Activated CD4-positive, alpha-beta T cell treated with anti-CD3 and anti-CD28 coated beads for 1 hour (primary cell): ENCODE results near the gene PTPRN2.
"Not testable (repeated sequence)": the region's sequence is repeated elsewhere in the genome, so short reads cannot be mapped to it uniquely, and the experiment has no call there.

Experiments used
- DNase-seq: peaks from one replicate; pipeline ENCODE4 v3.0.0-alpha.2; 2020

PTPRN2 gene

DNA sequence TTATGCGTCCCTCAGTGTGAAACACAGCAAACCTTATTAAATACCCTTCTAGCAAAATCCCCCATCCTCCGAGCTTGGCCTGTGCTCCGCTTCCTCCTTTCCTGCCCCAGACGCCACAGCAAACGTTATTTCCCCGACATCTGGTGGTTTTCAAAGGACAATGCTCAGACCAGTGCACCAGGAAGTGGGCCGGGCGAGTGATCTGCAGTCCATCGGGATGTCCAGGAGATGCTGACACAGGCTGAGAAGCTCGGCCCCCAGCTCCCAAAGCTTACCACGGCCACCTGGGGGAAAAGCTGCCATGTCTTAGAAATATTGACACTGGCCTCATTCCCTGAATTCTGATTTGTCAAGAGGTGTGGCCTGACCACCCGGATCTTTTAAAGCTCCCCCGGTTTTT is 129.5 kb downstream of the PTPRN2 start:
- DNase-seq = no peak

- DNase-seq = not testable (repeated sequence)
Measured at GRCh38 chr7:158457586-158457985, 130.0 kb downstream of the PTPRN2 start.

- DNase-seq = no peak
Measured at GRCh38 chr7:158454631-158455030, 133.0 kb downstream of the PTPRN2 start.

DNA sequence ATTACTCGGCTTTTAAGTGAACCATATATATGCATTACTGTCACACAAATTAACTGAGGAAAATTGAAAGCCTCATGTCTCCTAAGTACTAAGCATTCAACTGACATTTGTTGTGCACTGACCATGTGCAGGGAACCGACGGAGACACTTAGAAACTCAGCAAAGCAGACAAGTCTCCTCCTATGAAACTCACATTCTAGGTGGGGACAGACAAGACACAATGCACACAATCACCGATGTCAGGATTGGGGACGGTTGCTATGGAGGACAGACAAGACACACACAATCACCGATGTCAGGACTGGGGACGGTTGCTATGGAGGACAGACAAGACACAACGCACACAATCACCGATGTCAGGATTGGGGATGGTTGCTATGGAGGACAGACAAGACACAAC is 134.0 kb downstream of the PTPRN2 start:
- DNase-seq = no peak

DNA sequence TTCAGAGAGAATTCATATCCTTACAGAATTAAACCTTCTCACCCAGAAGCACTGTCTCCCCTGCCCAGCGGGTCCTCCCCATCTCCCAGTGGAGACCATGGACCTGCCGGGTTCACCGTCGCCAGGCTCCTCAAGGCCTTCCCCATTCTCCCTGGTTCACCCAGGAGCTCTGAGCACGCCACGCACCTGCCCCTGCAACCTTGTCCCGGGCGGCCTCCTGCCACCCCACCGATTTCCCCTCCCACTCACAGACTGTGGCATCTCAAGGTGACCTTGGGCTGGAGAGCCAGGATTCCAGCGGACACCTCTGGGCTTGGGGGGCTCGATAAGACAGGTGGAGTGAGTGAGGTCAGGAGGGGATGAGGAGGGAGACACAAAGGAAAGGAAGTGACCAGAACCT is 135.3 kb downstream of the PTPRN2 start:
- no peak for DNase-seq

DNA sequence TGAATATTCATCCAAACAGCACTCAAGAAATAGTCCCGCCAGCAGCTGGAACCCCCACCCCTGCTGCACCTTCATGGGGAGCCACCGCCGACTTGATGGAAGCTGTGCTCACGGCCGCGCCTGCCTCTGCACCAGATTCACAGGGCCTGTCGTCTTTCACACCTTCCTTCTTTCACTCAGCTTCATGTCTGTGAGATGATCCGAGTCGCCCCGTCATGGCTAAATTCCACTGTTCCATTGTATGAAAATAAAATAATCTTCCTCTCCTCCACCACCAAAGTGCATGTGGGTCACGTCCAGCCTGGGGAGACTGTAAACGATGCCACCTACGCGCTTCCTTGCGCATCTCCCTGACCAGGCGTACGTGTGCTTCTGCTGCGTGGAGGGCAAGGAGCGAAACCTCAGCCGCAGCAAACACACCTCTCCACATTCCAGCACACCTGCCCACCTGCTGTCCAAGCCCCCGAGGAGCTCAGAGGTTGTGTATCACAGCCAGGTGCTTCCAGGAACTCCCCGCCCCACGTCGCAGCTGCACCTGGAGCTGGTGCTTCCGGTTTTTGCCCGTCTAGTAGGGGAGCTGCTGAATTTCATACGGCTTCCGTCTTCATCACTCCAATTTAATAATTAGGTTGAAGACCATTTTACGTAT is 137.0 kb downstream of the PTPRN2 start:
- no peak for DNase-seq

DNA sequence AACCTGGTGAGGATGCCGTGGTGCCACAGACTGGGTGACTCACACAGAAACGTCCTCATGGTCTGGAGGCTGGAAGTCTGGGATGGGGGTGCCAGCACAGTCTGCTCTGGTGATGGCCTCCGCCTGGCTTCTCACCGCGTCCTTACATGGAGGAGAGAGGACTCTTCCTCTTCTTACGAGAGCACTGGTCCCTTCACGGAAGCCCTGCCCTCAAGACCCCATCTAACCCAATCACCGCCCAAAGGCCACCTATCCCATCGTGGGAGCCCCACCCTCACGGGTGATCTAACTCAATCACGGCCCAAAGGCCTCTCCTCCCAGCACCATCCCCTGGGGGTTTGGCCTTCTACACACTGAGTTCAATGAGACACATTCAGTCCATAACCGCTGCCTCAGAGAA is 137.7 kb downstream of the PTPRN2 start:
- DNase-seq = no peak

DNA sequence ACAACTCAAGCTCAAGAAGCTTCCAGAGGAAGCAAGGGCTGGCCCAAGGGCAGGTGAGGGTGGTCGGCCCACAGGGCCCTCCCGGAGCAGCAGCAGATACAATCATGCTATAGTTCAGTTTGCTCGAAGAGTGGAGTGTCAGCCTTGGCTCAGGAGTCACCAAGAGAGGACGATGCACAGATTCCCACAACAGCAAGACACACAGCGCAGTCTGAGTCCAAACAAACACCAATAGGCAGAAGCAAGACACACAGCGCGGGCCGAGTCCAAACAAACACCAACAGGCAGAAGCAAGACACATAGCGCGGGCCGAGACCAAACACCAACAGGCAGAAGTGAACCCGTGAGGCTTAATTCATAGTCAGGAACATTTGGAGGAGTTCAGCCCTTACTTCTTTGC is 138.4 kb downstream of the PTPRN2 start:
- no peak for DNase-seq

DNA sequence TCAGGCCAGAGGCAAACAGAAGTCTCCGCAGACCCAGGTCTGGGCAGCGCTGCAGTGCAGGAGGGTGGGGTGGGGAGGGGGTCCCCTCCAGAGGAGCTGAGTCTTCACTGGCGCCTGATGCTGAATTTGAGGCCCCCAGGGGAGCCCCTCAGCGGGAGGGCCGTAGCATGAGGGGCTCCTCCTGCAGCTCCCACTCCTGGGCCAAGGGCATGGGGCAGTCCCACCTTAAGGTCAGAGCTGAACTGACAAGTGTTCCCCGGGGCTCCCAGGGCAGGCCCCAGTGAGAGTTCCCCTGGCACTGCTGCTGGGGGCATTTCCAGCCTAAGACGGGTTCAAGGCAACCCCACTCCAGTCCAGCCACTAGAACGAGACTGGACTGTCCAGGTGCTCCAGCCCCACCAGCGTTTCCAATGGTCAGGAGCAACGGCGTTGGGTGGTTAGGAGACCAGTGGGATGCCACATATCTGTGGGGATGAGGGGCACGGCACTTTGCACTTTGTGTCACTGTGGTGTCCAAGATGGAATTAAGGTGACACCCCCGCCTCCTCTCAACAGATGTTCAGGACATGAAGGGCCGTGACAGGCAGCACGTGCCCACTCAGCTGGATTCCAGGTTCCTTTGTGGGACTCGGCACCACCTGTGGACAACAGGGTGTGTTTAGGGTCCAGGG is 139.1 kb downstream of the PTPRN2 start:
- no peak for DNase-seq

DNA sequence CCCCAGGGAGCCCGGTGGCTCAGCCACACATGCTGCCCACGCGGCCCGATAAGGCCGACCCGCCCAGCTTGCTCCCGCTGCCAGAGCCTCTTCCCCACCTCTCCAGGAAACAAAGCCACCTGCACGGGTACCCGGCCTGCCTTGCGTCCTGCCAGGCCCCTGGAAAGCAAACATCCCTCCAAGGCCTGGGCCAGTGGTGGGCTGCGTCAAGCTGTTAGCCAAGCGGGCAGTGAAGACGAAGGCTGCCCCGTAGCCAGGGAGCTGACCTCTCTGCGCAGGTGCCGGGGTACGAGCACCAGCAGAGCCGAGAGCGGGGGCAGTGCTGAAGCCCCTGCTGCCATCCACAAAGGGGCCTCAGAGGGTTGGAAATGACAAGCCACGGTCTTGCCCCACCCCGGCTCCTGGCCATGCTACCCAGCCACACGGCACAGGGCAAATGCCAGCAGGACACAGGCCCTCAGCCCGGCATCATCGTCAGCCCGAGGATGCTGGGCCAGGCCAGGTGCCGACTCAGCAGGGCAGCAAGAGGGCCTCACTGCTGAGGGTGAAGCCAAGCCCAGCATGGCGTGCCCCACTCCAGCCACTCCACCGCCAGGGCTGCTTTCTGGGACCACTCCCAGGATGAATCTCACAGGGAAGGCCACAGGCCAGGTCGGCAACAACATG is 140.0 kb downstream of the PTPRN2 start:
- DNase-seq = no peak

- no peak for DNase-seq
Measured at GRCh38 chr7:158447151-158447505, 140.5 kb downstream of the PTPRN2 start.

DNA sequence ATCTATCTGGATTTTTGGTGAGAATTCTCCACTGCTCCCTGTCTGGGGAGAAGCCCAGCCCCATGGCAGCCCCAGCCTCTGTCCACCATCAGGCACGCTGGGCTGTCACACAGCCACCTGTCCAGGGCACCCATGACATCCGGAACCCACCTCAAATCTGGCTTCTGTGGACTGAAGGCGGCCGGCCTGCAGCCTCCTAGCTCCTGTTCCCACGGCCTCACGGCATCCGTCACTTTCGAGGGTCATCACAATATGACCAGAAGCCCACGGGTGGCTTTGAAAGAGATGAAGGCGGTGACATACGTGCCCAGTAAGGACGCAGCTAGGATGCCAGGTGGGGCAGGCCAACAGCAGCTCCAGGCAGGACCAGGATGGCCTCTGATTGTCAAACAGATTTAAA is 140.9 kb downstream of the PTPRN2 start:
- no peak for DNase-seq

- no peak for DNase-seq
Measured at GRCh38 chr7:158446281-158446680, 141.3 kb downstream of the PTPRN2 start.

GRCh38 chr7:158445421-158446175 is 142.0 kb downstream of the PTPRN2 start:
- no peak for DNase-seq

- DNase-seq = no peak
Measured at GRCh38 chr7:158444501-158445420, 142.9 kb downstream of the PTPRN2 start.

GRCh38 chr7:158443688-158444483 is 143.7 kb downstream of the PTPRN2 start:
- DNase-seq = no peak

GRCh38 chr7:158443014-158443687 is 144.5 kb downstream of the PTPRN2 start:
- DNase-seq = no peak

GRCh38 chr7:158442260-158442659 is 145.4 kb downstream of the PTPRN2 start:
- no peak for DNase-seq

DNA sequence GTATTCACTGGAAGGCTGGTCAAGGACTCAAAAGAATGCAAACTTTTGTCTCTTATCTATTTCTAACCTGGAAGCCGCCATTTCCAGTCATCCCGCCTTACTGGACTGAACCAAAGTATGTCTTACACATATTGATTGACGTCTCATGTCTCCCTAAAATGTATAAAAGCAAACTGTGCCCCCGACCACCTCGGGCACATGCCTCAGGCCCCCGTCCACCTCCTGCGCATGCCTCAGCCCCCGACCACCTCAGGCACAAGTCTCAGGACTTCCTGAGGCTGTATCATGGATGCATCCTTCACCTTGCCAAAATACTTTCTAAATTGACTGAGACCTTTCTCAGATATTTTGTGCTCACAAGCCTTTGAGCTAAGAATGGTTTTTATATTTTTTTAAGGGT is 148.6 kb downstream of the PTPRN2 start:
- no peak for DNase-seq

DNA sequence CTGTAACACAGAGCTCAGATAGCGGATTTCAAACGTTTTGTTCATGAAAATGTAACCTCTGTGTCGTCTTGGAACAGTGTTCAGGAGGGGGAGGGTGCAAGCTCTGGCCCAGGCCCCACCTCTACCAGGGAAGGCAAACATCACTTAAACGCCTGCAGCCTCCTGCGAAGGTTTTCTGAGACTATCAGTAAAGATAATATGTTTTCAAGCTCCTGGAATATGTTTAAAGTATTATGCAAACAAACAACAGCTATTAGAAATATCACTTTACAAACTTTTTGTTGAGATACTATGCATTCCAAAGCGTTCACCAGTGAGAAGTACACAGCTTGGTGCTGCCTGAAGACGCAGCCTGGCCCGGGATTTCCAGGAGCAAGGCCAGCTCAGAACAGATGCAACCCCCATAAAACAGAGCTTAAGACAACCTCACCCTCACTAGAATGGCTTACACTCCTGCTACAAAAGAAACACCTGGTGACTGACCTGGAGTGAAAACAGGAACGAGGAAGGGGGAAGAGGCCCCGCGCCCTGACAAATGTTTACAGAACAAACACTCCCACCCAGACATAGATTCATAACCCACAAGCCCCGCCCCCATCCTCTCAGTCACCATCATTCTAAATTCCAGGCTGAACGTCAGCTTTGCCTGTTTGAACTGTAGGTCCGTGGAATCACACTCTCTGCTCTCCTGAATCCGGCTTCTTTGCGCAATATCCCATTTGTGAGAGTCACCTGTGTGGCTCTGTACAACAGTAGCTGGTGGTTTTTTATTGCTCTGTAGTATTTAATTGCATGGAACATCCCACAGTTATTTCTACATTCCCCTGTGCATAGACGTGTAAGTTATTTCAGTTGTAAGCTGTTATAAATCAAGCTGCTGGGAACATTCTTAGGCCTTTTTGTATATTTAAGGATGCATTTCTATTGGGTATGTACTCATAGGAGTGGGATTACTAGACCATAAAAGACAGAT is 155.0 kb downstream of the PTPRN2 start:
- no peak for DNase-seq
